H7 (cell line): ENCODE data around the gene LDLR. TPM values are rescaled to one million over a fixed set of nuclear protein-coding genes. Genes with fewer than 3 reads are reported as not detected.
"Not testable (repeated sequence)": the region's sequence is repeated elsewhere in the genome, so short reads cannot be mapped to it uniquely, and the experiment has no call there.

ENCODE experiments used
- DNase-seq: peaks from one replicate; pipeline ENCODE4 v3.0.0; 2012
- H3K27me3 ChIP-seq: 2 replicates; pipeline ENCODE4 v1.6.0; 2011; ENCODE audit warnings: mild to moderate bottlenecking, low read length; ENCODE audit not compliant: control insufficient read depth, insufficient read depth
- H3K36me3 ChIP-seq: replicated peaks from 2 replicates; pipeline ENCODE4 v1.5.1; 2011; ENCODE audit warnings: low read length; ENCODE audit not compliant: control insufficient read depth, insufficient read depth
- H3K4me3 ChIP-seq: 2 replicates; pipeline ENCODE4 v1.5.1; 2011; ENCODE audit warnings: low read depth, mild to moderate bottlenecking, control low read depth, low read length, moderate library complexity; ENCODE audit not compliant: insufficient read depth
- total RNA-seq: library from RNA; depleted of rRNA; stranded (reverse); fragments of >200 nt; shearing (Covaris generic); gene quantifications from 2 replicates; pipeline ENCODE4 v1.2.3, GENCODE V29; 2014

The LDLR gene
- total RNA-seq, 1 experiment from 2014 or later, result 144 TPM

DNA sequence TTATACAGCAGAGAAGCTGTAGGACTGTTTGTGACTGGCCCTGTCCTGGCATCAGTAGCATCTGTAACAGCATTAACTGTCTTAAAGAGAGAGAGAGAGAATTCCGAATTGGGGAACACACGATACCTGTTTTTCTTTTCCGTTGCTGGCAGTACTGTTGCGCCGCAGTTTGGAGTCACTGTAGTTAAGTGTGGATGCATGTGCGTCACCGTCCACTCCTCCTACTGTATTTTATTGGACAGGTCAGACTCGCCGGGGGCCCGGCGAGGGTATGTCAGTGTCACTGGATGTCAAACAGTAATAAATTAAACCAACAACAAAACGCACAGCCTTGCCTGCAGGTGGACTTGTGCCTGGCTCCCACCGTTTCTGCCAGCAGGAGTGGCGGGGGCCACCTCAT, 27.3 kb upstream of the LDLR start:
- Histone ChIP-seq H3K36me3 (peaks cover 13% of the 10 kb centered on the region), H3K4me3 (no peak overlapping the region), H3K27me3 (no peaks in the 10 kb centered on the region)
- peak; percentile 30 for DNase-seq

DNA sequence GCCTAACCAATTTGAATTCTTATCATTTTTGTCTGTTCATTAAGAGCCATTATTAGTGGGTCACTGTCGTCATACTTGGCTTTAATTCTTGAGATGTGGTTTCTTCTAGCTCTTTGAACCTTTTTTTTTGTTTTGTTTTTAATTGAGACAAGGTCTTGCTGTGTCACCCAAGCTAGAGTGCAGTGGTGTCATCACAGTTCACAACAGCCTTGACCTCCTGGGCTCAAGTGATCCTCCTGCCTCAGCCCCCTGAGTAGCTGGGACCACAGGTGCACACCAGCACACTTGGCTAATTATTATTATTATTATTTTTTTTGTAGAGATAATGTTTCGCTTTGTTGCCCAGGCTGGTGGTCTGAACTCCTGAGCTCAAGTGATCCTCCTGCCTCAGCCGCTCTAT, 25.8 kb upstream of the LDLR start:
- DNase-seq, result no peak
- Histone ChIP-seq H3K27me3 (no peaks in the 10 kb centered on the region), H3K4me3 (no peak overlapping the region), H3K36me3 (peaks cover 17% of the 10 kb centered on the region)

DNA sequence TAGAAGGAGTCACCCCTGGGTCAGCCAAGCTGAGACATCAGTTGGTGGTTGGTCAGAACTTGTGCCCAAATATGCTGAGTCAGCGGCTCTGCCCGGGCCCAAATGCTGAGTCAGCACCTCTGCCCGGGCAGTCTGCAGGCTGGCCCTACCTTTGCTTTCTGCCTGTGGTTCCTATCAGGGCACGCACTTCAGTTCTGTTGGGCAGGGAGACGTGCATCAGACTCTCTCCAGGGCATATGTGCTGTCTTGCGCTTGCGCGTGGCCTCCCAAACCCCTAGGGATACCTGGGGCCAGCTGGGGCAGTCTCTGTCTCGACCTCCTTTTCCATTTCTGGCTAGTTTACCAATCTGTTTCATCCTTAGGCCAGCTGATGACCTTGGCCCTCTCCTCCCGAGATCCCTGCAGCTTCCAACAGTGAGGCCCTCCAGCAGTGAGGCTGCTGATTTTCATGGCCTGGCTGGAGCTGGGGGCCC, 24.4 kb upstream of the LDLR start:
- Histone ChIP-seq H3K36me3 (peaks cover 17% of the 10 kb centered on the region), H3K27me3 (no peaks in the 10 kb centered on the region), H3K4me3 (no peak overlapping the region)
- DNase-seq, result peak; percentile 77

DNA sequence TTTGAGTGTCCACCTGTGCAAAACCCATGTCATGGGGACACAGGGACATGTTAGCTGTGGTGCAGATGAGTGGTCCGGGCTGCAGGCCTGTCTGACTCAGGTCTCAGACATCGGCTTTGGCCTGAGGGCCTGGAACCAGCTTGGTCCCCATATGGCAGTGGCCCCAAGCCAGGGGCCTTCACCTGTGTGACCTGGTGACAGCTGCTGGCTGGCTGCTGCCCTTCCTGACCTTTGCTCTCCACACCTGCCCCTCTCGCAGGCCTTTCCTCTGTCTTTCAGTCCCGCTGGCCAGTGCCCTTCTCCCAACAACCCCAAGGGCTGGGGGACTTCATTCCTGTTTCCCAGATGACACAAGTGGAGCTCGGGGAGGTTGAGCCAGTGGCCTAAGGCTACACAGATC, 22.9 kb upstream of the LDLR start:
- H3K36me3 ChIP-seq, result peaks cover 12% of the 10 kb centered on the region
- no peak for DNase-seq
- no peaks in the 10 kb centered on the region for H3K27me3 ChIP-seq
- H3K4me3 ChIP-seq, result no peak overlapping the region

DNA sequence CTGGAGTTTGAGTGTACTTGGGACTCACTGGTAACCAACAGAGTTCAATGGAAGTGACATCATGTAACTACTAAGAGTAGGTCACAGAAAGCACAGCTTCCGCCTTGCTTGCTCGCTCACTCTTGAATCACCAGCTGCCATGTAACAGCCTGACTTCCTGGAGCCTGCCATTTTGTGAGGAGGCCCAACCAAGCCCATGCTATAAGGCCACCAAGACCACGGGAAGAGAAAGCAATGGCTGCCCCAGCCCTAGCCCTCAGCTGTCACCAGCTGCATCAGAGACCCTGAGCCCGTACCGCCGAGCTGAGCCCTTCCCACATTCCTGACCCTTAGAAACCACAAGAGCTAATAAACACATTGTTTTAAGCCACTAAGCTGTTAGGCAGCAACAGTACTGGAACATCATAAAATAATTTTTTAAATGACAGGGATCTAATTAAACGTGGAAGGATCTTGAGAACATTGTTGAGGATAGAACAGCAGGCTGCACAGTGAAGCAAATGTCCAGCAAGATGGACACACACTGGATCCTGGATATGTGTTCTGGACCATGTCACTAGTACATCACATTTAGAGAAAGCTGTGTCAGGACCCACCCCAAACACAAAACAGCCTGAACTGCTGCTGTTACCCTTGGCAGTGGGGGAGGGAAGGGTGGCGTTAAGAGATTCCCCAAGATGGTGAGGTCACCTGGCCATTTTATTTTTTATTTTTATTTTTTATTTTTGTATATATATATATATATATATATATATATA, 21.7 kb upstream of the LDLR start:
- peak; percentile 8 for DNase-seq
- H3K27me3 ChIP-seq, result no peaks in the 10 kb centered on the region

GRCh38 chr19:11069561-11069960, 19.7 kb upstream of the LDLR start:
- Histone ChIP-seq H3K36me3 (peaks cover 5% of the 10 kb centered on the region), H3K4me3 (no peak overlapping the region), H3K27me3 (no peaks in the 10 kb centered on the region)
- DNase-seq, result peak; percentile 71

More for the DNA sequence above, 21.7 kb upstream of the LDLR start:
- peaks cover 8% of the 10 kb centered on the region for H3K36me3 ChIP-seq
- no peak overlapping the region for H3K4me3 ChIP-seq

GRCh38 chr19:11070123-11070522, 19.1 kb upstream of the LDLR start:
- no peaks in the 10 kb centered on the region for H3K27me3 ChIP-seq
- DNase-seq, result no peak
- H3K36me3 ChIP-seq, result peaks cover 5% of the 10 kb centered on the region
- no peak overlapping the region for H3K4me3 ChIP-seq

DNA sequence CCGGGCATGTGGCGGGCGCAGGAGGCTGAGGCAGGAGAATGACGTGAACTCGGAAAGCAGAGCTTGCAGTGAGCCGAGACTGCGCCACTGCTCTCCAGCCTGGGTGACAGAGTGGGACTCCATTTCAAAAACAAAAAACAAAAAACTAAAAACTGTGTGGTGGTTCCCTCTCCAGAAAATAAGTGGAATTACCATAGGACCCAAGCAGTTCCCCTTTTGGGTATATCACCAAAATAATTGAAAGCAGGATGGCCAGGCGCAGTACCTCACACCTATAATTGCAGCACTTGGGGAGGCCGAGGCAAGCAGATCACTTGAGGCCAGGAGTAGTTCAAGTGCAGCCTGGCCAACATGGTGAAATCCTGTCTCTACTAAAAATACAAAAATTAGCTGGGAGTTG, 15.7 kb upstream of the LDLR start:
- no peaks in the 10 kb centered on the region for H3K27me3 ChIP-seq
- DNase-seq, result no peak

DNA sequence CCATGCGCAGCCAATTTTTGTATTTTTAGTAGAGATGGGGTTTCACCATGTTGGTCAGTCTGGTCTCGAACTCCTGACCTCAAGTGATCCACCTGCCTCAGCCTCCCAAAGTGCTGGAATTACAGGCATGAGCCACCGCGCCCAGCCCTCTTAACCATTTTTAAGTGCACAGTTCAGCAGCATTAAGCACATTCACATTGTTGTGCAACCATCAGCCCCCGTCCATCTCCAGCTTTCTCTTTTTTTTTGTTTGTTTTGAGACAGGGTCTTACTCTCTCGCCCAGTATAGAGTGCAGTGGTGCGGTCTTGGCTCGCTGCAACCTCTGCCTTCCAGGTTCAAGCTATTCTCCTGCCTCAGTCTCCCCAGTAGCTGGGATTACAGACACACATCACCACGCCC, 12.5 kb upstream of the LDLR start:
- H3K36me3 ChIP-seq, H3K4me3 ChIP-seq, DNase-seq, H3K27me3 ChIP-seq: not testable (repeated sequence)

More for the DNA sequence above, 15.7 kb upstream of the LDLR start:
- Histone ChIP-seq H3K36me3 (no peaks in the 10 kb centered on the region), H3K4me3 (no peak overlapping the region)

DNA sequence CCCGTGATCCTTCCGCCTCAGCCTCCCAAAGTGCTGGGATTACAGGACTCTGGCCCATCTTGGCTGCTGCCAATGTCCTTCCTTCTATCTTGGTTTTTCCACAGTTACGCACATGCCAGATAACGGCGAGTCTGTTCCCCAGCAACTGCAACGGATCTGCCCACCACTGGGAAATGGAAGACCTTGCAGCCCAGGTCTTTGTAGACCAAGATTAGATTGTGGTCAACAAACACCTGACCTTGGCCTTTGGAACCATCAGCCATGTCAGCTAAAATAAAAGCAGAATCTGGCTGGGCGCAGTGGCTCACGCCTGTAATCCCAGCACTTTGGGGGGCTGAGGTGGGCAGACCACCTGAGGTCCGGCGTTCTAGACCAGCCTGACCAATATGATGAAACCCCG, 10.4 kb upstream of the LDLR start:
- H3K36me3 ChIP-seq, result no peaks in the 10 kb centered on the region
- no peak for DNase-seq
- no peak overlapping the region for H3K4me3 ChIP-seq
- no peaks in the 10 kb centered on the region for H3K27me3 ChIP-seq

DNA sequence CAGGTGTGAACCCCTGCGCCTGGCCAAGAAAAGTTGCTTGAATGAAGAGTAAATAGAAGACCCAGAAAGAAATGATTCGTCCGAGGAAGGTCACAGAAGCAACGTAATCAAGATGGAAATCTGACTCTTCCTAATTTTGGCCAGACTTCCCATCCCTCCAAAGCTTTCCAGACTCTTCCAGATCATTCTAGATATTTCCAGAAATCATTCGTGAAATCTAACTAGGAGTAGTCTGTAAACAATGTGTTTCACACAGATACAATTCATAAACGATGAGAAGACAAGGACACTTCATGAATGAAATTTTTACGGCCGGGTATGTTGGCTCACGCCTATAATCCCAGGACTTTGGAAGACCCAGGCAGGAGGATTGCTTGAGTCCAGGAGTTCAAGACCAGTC, 9.3 kb upstream of the LDLR start:
- H3K27me3 ChIP-seq, result no peaks in the 10 kb centered on the region
- H3K4me3 ChIP-seq, result no peak overlapping the region
- peak; percentile 5 for DNase-seq

DNA sequence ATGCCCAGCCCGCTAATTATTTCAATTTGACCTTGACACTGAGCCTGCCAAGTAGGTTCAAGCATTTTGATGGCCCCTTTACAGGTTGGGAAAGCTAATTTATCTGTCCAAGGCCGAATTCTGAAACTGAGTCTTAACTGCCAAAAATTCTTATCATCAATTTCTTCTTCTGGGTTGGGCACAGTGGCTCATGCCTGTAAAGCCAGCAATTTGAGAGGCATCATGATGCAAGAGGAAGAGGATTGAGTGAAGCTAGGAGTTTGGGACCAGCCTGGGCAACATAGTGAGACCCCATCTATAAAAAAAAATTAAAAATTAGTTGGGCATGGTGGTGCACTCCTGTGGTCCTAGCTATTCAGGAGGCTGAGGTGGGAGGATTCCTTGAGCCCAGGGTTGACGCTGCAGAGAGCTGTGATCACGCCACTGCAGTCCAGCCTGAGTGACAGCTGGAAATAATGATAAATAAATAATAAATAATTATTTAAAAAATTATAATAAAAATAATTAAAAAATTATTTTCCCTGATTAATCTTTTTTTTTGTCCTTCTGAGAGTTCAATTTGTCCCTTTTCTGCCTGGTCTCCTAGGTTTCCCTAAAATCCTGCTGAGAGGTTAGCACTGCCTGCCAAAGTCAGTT, 1.3 kb upstream of the LDLR start:
- Histone ChIP-seq H3K27me3 (no peaks in the 10 kb centered on the region), H3K36me3 (peaks cover 8% of the 10 kb centered on the region), H3K4me3 (no peak overlapping the region)
- no peak for DNase-seq

More for the DNA sequence above, 9.3 kb upstream of the LDLR start:
- no peaks in the 10 kb centered on the region for H3K36me3 ChIP-seq

- Histone ChIP-seq H3K36me3 (peaks cover 9% of the 10 kb centered on the region), H3K27me3 (no peaks in the 10 kb centered on the region), H3K4me3 (peak overlapping the region; percentile 95)
- peak; percentile 19 for DNase-seq
These were observed 583 bp upstream of the LDLR start for GRCh38 chr19:11088506-11089253.

GRCh38 chr19:11090014-11090263, 676 bp downstream of the LDLR start:
- H3K4me3 ChIP-seq, result peak overlapping the region; percentile 95
- DNase-seq, H3K27me3 ChIP-seq: not testable (repeated sequence)
- H3K36me3 ChIP-seq, result peaks cover 17% of the 10 kb centered on the region
